ENCODE results near the gene TSHZ1. TPM values are rescaled to one million over a fixed set of nuclear protein-coding genes. Genes with fewer than 3 reads are reported as not detected.

TSHZ1 gene
- total RNA-seq, 1 donor from 2014 or later, result 10.0 TPM

DNA sequence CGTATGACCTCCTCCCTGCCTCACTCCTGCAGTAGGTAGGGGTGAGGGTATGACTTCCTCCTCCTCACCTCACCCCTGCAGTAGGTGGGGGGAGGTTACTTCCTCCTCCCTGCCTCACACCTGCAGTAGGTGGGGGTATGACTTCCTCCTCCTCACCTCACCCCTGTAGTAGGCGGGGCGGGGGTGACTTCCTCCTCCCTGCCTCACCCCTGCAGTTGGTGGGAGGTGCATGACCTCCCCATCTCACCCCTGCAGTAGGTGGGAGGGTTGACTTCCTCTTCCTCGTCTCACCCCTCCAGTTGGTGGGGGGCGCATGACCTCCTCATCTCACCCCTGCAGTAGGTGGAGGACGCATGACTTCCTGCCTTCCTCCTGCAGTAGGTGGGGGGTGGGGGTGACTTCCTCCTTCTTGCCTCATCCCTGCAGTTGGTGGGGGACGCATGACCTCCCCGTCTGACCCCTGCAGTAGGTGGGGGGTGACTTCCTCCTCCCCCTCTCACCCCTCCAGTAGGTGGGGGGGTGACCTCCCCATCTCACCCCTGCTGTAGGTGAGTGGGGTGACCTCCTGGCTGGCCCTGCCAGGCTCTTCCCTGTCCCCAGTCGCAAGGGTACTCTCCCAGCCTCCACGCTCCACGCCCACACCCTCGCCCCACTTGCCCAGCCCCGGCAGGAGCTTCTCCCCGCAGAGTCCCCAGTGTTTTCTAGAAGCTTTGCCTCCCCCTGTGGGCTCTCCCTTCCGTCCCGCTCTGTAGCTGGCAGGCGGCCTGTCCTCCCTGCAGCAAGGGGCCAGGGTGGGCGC lies 39.3 kb downstream of the TSHZ1 start:
- no peak for DNase-seq

DNA sequence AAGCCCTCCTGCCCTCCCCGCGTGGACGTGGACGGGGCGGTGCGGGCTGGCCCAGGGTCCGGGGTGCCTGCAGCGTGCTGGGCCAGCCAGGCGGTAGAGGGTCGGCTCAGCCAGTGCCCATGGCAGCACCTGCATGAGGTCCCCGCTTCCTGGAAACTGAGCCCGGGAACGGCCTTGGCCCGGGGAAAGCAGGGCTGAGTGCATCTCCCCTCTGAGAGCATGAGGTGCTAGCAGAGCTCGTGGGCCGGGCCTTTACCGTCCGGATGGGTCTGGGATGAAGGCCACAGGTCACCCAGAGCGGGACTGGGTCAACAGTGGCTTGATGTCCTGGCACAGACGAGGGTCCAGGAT lies 39.8 kb downstream of the TSHZ1 start:
- DNase-seq, result no peak

DNA sequence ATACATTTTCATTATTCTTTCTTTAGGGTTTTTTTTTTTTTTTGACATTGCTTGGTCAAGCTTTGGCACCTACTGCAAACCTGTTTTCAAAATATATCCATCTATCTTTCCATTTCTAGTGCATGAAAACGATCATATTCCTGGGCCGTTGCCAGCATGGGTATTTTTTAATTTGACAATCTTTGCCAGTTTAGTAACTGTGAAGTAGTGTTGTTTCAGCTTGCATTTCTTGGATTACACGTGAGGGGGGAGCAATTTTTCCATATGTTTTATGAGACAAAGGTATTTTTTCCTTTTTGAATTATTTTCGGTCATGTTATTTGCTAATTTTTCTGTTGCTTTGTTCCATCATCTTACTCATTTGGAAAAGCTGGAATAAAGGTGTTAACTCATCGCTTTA lies 40.9 kb downstream of the TSHZ1 start:
- peak; percentile 43 for DNase-seq

DNA sequence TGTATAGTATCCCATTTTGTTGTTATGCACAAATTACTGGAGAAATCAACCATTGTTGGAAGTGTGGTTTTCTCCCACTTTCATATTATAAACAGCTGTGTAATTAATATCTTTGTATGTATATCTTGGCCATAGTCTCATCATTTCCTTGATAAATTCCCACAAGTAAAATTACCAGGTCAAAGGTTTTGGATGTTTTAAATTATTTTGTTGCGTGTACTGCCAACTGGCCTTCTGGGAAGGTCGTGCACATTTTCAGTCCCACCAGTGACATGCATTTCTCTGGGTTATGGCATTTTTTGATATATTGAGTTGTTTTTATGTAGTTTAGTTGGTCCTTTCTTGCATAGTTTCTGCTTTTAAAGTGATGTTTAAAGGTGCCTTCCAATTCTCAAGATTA lies 41.5 kb downstream of the TSHZ1 start:
- no peak for DNase-seq

DNA sequence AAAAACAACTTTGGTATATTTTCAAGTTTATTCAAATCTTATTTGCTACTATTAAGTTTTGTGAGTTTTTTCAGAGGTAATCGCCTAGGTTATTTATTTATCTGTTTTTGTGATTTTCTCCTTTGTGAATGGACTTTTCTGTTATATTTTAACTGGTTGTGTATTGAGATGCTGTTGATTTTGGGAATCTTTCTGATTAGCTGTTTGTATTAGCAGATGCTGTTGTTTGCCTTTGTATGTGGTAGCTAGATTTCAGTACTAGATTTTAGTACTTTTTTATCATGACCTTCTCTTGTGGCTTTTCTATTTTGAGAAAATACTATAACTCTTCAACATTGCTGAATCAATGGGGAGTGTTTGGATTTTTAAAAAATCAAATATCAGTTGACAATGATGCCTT lies 42.4 kb downstream of the TSHZ1 start:
- no peak for DNase-seq

DNA sequence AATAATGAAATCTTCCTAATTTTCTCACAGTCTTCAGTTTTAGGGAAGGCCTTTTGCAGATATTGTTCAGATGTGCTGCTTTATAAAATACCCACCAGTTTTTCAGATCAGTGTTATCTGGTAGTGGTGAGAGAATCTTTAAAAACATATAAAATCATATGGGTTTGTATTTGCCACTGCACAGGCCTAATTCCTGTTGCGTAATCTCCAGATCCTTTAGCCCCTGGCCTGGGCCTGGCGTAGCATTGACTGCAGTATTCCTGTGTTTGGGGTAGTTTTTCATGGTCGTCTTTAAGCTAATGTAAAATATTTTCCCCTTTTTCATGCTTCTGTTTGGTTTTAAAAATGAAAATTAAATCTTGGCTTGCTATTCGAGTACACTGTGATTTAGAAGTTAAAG lies 43.2 kb downstream of the TSHZ1 start:
- no peak for DNase-seq

DNA sequence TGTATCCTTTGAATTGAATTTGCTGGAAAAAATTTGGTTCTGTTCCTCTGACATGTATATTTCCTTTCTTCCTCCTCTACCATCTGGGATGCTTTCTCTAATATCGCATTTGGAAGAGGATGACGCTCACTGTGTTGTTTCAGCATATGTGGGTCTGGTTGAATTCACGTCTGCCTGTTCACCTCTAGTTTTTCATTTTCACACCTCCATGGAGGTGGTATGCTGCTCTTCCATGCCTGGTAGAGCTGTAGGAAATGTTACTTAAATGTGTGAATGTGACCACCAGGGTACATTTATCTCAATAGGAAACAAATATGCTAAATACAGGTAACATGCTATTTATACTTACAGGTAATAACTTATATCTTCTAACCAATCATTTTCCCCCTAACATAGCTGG lies 44.5 kb downstream of the TSHZ1 start:
- no peak for DNase-seq

DNA sequence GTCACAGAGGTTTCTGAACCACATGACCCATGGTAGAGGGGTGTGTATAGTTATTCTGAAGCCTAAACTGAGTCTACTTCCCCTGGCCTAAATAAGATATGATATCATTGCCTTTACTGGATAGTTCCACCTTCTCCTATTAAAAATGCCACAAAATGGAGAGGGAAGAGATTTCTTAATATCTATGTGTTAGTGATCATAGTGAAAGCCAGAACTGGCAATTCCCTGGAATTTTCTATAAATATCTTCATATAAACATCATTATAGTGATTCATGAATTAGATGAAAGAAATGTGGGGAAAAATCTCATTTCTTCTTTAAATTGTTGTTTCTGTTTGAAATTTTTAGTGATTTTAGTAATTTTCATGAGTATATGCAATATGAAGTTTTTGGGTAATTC lies 45.8 kb downstream of the TSHZ1 start:
- DNase-seq, result no peak

DNA sequence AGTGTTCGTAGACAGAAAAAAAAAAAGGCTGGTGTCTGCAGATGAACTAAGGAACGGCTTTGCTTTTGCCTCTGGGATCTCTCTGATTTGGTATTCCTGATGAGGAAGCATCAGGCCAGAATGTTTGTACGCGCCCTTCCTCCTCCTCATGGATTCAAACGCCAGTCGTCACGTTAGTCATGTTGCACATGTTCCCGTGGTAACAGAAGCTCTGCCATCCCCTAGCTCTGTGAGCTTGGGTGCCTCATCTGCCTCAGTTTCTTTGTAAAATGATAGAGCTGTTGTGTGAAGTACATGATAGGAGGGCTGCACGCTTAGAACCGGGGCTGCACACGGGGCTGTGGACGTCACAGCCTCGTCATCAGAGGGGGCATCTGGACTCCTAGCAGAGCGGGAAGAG lies 47.0 kb downstream of the TSHZ1 start:
- no peak for DNase-seq

DNA sequence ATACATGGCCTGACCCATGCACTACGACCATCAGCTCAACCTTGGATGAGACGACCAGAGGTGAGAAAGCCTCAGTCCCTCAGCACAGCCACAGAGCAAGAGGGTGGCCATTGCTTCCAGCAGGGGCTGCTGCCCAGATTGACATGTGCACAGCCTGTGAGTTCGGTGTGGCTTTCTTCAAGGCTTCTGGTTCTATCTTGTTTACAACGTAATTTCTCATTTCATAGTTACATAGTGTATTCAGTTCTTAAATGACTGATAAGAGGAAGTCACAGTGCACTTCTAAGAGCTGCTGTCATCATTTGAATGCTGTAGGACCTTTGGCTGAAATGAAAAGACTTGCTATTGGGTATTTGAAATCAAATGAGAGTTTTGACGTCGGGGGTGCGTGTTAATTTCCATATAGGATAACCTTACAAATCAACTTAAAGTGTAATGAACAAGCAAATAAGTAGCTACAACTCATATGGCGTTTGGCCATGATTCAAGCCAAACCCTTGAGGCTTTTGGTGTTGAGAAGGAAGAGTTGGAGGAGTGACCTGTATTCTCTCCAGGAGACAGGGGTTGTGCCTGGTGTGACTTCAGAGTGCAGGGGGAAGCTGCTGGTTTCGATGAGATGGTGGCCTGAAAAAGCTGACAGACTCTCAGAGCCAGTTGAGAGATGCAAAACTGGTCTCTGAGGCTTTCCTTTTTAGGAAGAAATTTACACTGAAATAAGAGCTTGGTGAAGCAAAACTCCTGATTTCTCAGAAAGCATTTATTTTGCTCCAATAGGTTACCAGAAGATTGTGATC lies 51.0 kb downstream of the TSHZ1 start:
- DNase-seq, result no peak

DNA sequence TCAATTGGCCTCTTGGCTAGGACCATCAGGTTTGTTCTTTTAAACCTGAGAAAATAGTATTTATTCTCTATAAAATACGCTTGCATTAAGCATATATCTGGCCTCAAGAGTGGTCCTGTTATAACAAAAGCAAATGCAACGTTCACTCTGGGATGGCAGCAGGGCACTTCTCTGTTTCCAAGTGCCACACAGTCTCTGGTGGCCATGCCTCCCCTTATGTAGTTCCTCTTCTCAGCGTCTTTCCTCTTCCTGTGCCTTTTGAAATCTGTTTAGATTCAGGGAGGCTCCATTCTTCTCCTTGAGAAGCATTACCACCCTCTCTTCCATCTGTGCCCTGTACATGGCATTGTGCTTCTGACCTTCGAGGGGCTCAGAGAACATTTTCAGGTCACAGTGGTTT lies 51.9 kb downstream of the TSHZ1 start:
- no peak for DNase-seq

DNA sequence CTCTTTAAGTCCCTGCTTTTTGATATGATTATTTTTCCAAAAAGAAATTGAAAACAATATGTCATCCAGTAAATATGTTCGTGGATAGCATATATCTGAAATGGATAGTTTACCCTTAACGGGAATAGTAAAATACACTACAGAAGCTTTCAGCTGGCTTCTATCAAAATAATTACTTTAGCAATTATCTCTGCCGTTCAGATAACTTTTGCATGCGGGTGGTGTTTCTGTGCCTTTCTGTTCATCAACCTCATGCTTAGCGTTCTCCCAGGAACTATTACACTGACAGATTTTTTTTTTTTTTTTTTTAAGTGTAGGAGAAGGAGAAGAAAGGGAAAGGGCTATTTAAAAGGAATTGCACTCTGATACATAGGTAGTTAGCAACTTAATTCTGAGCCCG lies 53.6 kb downstream of the TSHZ1 start:
- DNase-seq, result no peak

DNA sequence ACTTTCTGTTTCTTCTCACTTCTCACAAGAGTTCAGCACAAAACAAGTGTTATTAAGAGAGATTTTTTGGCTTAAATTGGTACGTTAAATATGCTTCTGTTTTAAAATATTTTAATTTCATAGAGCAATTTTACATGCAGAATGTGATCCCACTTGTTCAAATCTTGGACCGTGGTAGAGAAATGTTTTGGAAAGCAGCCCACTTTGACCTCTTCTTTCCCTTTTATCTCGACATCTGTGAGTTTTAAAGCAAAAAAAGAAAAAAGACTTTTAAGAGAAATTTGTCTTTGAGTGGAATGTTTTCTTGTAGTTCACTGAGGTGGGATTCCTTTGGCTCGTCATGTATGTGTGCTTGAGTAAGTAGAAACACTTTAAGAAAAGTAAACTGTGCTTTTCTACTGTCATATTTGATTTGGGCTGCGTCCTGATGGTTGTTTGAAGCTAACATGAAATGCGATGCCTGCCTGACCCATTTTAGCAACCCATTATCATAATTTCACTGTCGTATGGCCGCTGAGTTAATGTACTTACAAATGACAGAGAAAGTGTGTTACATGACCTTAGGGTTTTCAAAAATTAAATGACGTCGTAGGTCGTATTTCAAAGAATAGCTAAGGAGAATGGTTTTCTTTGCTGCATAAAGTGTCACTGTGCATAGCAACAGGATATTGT lies 54.5 kb downstream of the TSHZ1 start:
- no peak for DNase-seq

DNA sequence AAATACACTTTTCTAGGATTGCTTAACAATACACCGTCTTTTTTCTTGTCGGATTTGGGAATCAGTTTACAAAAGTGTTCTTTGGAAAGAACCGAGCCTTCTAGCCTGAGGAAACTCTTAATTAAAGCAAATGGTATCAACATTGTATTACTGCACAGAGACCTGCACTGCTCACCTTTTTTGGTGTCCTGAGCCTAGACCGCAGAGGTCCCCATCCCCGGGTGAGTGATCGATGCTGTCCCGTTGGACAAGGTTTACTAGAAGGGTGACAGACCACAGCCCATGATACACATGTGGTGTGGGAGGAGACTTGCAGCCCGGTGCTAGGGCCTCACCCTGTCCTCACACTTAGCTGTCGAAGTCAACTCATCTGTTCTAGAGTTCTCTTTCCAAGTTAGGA lies 55.3 kb downstream of the TSHZ1 start:
- no peak for DNase-seq

DNA sequence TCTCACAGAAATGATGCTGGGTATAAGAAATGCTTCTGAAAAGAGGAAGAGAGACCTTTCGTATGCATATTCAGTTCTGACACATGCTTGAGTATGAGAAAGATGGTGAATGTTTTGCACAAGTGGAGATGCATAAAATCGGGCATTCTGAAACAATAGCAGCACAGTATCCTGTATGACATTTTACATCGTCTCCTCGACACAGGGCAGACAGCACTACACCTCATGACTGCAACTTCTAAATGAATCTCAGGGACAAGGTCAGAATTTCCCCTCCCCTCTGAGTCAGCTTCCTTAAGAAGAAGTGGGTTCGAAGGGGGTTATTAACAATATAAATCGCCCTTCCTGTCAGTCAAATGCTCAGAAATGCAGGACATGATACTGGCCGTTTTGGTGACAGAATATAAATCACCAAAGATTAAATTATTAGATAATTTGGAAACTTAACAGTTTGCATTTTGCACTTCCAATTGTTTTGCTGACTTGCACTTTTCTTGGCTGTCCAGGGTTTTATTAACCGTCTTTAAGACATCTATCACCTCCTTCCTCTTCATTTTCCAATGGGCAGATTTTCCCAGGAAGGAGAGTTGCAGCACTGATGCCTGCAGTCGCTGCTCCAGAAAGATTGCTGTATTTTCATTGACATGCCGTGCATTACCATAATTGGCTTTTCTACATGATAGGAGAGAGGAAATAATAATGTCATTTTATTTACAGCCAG lies 57.2 kb downstream of the TSHZ1 start:
- DNase-seq, result peak; percentile 86

DNA sequence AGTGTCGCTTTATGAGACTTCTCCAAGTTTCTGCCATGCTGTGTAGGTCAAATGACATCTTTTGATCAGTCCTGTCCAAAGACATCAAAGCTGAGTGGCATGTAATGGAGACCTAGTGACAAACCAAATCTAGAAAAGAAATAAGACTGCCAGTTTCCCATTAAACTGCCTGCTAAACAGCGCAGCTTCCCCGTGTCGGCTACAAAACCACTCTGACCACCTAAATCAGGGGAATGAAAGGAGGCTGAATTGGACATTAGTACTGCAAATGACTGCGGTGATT lies 57.7 kb downstream of the TSHZ1 start:
- no peak for DNase-seq

DNA sequence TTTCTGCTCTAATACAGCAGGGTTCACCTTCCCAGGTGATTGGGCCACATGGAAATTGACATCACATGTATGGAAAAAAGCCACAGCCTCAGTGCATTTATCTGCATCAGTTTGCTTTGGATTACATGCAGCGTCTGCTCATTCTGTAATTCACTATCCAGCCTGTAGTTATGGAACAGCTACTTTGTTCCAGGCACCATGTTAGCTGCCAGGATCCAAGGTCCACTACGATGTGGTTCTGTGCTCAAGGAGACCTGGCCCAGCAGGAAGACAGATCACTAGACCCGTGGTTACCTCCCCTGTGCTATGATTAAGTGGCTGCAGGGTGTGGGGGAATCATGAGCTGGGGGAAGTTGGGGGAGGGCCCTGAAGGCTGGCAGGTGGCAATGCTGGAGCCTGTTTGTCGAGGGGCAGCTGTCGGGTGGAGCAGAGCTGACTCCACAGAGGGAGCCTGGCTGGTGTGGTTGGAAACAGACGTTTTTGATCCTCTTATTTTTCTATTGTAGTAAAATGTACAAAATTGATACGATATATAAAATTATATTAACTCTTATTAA lies 58.6 kb downstream of the TSHZ1 start:
- DNase-seq, result peak; percentile 16

DNA sequence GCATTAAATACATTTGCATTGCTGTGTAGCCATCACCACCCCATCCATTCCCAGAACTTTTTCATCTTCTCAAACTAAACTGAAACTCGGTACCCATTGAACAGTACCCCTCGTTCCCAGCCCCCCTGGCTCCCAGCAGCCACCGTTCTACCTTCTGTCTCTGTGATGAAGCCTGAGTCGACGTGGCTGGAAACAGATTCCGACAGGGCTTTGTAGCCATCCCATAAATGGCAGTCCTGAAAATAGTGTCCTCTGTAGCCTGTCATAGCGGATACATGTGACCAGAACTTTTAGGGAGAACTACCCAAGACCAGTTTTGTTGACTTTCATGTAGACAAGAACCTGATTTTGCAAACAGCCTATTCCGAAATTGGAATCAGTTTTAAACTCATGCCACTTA lies 59.1 kb downstream of the TSHZ1 start:
- no peak for DNase-seq

DNA sequence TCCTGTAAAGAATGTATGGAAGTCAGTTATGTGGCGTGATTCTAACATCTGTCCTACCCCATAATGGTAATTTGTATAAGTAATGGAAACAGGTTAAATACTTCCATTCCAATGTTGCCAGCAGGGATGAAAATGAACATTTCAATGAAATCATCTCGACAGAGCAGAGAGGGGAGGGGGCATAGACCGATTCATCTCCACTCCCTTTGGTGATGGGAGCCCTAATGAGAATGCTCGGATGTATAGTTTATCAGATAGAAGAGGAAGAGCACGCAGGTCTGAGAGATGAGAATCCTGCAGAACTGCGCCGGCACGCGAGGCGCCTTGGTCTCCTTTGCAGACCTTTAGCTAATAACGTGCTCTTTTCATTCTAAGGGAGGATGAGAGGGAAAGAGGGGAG lies 61.4 kb downstream of the TSHZ1 start:
- no peak for DNase-seq

DNA sequence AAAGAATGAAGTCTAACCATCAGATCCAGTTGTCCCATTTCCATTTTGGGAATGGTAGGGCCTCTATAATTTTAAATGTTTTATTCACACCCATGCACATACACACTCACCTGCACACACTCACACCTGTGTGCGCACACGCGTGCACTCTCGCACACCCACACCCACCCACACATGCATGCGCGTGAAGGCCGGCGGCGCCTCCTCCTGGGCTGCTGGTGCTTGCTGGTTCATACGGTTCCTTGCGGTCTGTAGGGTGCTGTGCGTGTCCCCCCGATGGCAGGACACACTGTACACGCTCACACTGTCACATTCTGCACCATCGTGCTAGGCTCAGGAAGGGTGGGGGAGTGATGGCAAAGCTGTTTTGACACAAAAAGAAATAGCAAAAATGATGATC lies 63.2 kb downstream of the TSHZ1 start:
- no peak for DNase-seq

DNA sequence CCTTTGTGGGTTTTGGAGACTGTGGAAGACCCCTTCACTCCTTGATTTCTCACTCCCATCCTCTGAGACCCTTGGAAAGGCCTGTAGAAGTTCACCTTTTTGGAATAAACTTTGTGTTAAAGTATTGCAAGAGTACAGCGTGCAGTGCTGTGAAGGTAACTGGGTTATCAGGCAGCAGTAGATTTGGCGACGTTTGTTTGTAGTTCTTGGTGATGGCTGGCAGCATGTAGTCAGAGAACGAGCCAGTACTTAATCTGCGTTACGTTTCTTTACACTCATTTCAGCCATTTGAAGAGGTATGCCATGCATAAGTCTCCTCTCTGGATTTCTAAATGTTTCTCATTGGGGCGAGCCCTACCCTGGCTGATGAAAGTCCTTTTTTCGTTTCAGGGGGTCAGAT lies 64.6 kb downstream of the TSHZ1 start:
- no peak for DNase-seq

DNA sequence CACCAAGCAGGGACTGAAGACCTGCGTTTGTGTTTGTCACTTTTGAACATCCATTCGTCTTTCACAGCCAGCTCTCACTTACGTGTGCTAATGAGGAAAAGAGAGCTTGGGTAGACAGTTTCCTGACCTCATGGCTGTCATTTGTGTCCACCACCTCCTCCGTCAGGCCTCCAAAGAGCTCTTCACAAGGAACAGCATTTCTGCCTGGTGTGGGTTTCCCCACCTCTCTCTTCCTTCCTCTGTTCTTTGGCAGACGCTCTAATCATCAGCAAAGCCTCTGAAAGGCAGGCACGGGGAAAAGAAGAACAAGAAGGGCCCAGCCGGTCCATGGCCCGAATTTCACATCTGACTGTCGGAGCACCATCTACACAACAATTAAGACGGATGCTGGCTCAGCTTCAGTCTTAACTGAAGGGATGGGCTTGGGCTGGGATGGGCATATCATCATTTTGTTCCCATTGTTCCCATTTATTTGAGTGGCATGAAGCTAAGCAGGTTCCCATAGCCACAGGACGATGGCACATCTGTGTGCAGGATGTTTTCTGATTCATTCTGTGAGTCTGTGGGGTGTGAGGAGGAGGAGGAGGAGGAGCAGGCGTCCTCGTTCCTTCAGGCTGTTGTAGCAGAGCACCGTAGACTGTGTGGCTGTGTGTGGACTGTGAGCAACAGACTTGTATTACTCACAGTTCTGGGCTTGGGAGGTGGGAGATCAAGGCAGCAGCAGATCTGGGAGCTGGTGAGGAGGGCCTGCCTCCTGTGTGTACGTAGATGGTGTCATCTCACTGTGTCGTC lies 66.4 kb downstream of the TSHZ1 start:
- DNase-seq, result peak; percentile 63

All from dermis blood vessel endothelial cell (primary cell).